K562 (cell line): ENCODE results near the gene JADE2. TPM values are rescaled to one million over a fixed set of nuclear protein-coding genes. Genes with fewer than 3 reads are reported as not detected.

Experiments
- ATAC-seq: fragments of 200-7000 bp; cut with Tn5 transposase; 3 replicates; pipeline ENCODE4 v1.9.1; 2020; ENCODE audit warnings: moderate library complexity
- BruUV-seq: library from RNA; stranded (reverse); fragments of 400-500 nt; replicated peaks from 2 replicates; lab custom pipeline; 2021; lab: Mats Ljungman, UMichigan
- CTCF ChIA-PET: fragments of 300-600 bp; formaldehyde crosslinking; extraction: SDS; loops from one replicate; lab custom pipeline; 2021; ENCODE audit warnings: low intra/inter-chr PET ratio; lab: Yijun Ruan, JAX
- POLR2A ChIA-PET: fragments of 300-600, 350-650 bp; sonication (Branson Sonifier 250); formaldehyde crosslinking; extraction: SDS; loops from one replicate; lab custom pipeline; 2021; ENCODE audit warnings: antibody characterized with exemption, inconsistent platforms; lab: Yijun Ruan, JAX
- DNase-seq, 4 experiments: peaks; one replicate each; pipeline versions ENCODE4 v3.0.0 to v3.0.0-alpha.2; 2011 to 2018; ENCODE audit warnings: low spot score in 3 of 4, mixed read lengths in 3 of 4; ENCODE audit errors: extremely low read depth in 1 of 4
- FAIRE-seq: peaks from 2 replicates; lab custom pipeline; 2011; peaks lifted over from hg19 to GRCh38; lab: Jason Lieb, UNC
- H2AFZ ChIP-seq: 2 replicates; pipeline ENCODE4 v1.6.0; 2011; ENCODE audit warnings: low read depth, low read length, control low read depth, inconsistent platforms
- H3K27ac ChIP-seq: fragments of 200-600 bp; 3 replicates; pipeline ENCODE4 v1.8.0; 2011; ENCODE audit warnings: low read depth, mild to moderate bottlenecking, control low read depth, inconsistent platforms, low read length, moderate library complexity, mixed read lengths; ENCODE audit errors: extremely low read depth
- H3K27me3 ChIP-seq, 2 experiments: fragments of 300-600 bp in 1 of 2; 2 replicates in 1 of 2; 3 replicates in 1 of 2; pipeline versions ENCODE4 v1.6.0 to v1.8.0; 2011; ENCODE audit warnings: inconsistent platforms in 2 of 2, low read length in 2 of 2, mild to moderate bottlenecking in 1 of 2, mixed read lengths in 1 of 2, moderate library complexity in 1 of 2; ENCODE audit not compliant: control insufficient read depth in 2 of 2, insufficient read depth in 2 of 2
- H3K36me3 ChIP-seq: fragments of 300-600 bp; 3 replicates; pipeline ENCODE4 v1.8.0; 2011; ENCODE audit warnings: mild to moderate bottlenecking, low read length, inconsistent platforms; ENCODE audit not compliant: control insufficient read depth, insufficient read depth
- H3K4me1 ChIP-seq, 2 experiments: fragments of 200-600 bp in 1 of 2; replicated peaks in 1 of 2; 2 replicates in 1 of 2; 3 replicates in 1 of 2; pipeline versions ENCODE4 v1.5.1 to v1.8.0; 2011; ENCODE audit warnings: inconsistent platforms in 2 of 2, low read length in 2 of 2, mild to moderate bottlenecking in 1 of 2, mixed read lengths in 1 of 2, moderate library complexity in 1 of 2; ENCODE audit not compliant: control insufficient read depth in 2 of 2, insufficient read depth in 2 of 2
- H3K4me2 ChIP-seq: 2 replicates; pipeline ENCODE4 v1.6.1; 2011; ENCODE audit warnings: low read length, control low read depth, inconsistent platforms, mixed read lengths; ENCODE audit not compliant: insufficient read depth
- H3K4me3 ChIP-seq: fragments of 200-600 bp; sonication (generic), shearing (Covaris generic); 2 replicates; pipeline ENCODE4 v1.5.1; 2016; ENCODE audit warnings: control low read depth, inconsistent platforms
- H3K79me2 ChIP-seq: fragments of 200-600 bp; 3 replicates; pipeline ENCODE4 v1.8.0; 2011; ENCODE audit warnings: low read length, inconsistent platforms; ENCODE audit not compliant: control insufficient read depth, insufficient read depth
- H3K9ac ChIP-seq, 2 experiments: 2 replicates each; pipeline versions ENCODE4 v1.6.0 to v1.6.1; 2011; ENCODE audit warnings: low read depth in 2 of 2, low read length in 2 of 2, control low read depth in 1 of 2, inconsistent platforms in 1 of 2, mild to moderate bottlenecking in 1 of 2, mixed read lengths in 1 of 2; ENCODE audit not compliant: insufficient read depth in 1 of 2
- H3K9me1 ChIP-seq: one replicate; pipeline ENCODE4 v1.6.0; 2011; ENCODE audit warnings: inconsistent platforms, mild to moderate bottlenecking, low read length, moderate library complexity; ENCODE audit not compliant: control insufficient read depth, insufficient read depth
- H3K9me3 ChIP-seq: replicated peaks from 2 replicates; pipeline ENCODE4 v1.5.1; 2011; ENCODE audit warnings: low read depth, low read length, inconsistent platforms; ENCODE audit not compliant: control insufficient read depth, insufficient read depth
- H4K20me1 ChIP-seq: replicated peaks from 2 replicates; pipeline ENCODE4 v1.6.1; 2011; ENCODE audit warnings: low read length, inconsistent platforms, mixed read lengths; ENCODE audit not compliant: control insufficient read depth, insufficient read depth
- ATF3 ChIP-seq, 2 experiments: fragments of 450-650 bp in 1 of 2; sonication (generic) in 1 of 2; formaldehyde crosslinking in 1 of 2; IDR thresholded peaks in 1 of 2; conservative IDR thresholded peaks in 1 of 2; 2 replicates each; pipeline versions ENCODE4 v1.6.1 to v1.8.1; 2016 to 2023; ENCODE audit warnings: mild to moderate bottlenecking in 2 of 2, moderate library complexity in 2 of 2, inconsistent platforms in 1 of 2, missing genetic modification reagents in 1 of 2
- BACH1 ChIP-seq: fragments of 200-800 bp; sonication (Bioruptor generic); IDR thresholded peaks from 2 replicates; pipeline ENCODE4 v1.6.1; 2016; ENCODE audit warnings: missing genetic modification characterization, missing compliant biosample characterization
- ESRRA ChIP-seq: fragments of 450-650 bp; IDR thresholded peaks from 2 replicates; pipeline ENCODE4 v1.6.1; 2014; ENCODE audit warnings: low read depth, mild to moderate bottlenecking, moderate library complexity, borderline replicate concordance
- FOXJ3 ChIP-seq: sonication (generic); formaldehyde crosslinking; IDR thresholded peaks from 2 replicates; pipeline ENCODE4 v1.4.0; 2020; ENCODE audit warnings: mild to moderate bottlenecking, missing genetic modification reagents
- JUNB ChIP-seq: fragments of 450-650 bp; formaldehyde crosslinking; conservative IDR thresholded peaks from 2 replicates; pipeline ENCODE4 v1.4.0; 2020; ENCODE audit warnings: mild to moderate bottlenecking
- KDM5B ChIP-seq: fragments of 200-600 bp; sonication (generic); IDR thresholded peaks from 2 replicates; pipeline ENCODE4 v1.6.1; 2012; ENCODE audit warnings: low read depth, mild to moderate bottlenecking, moderate library complexity, low read length, control low read depth, inconsistent platforms; ENCODE audit not compliant: insufficient replicate concordance
- NFIC ChIP-seq: fragments of 450-650 bp; IDR thresholded peaks from 2 replicates; pipeline ENCODE4 v1.6.1; 2017; ENCODE audit warnings: mild to moderate bottlenecking, inconsistent platforms
- NR1H2 ChIP-seq: sonication (generic); formaldehyde crosslinking; IDR thresholded peaks from 2 replicates; pipeline ENCODE4 v1.4.0; 2020; ENCODE audit warnings: mild to moderate bottlenecking, missing genetic modification reagents
- PHB ChIP-seq: fragments of 250-450 bp; sonication (Bioruptor Pico); IDR thresholded peaks from 2 replicates; pipeline ENCODE4 v1.5.0; 2021
- POLR2A ChIP-seq: fragments of 450-650 bp; conservative IDR thresholded peaks from 2 replicates; pipeline ENCODE4 v1.6.1; 2016
- POLR2G ChIP-seq: fragments of 200-400 bp; formaldehyde crosslinking; IDR thresholded peaks from 2 replicates; pipeline ENCODE4 v1.6.1; 2017; ENCODE audit warnings: low read depth, mild to moderate bottlenecking, antibody characterized with exemption, low read length, moderate library complexity
- XRCC5 ChIP-seq: fragments of 200-400 bp; formaldehyde crosslinking; IDR thresholded peaks from 2 replicates; pipeline ENCODE4 v1.6.1; 2017; ENCODE audit warnings: low read depth, mild to moderate bottlenecking, low read length
- ZEB2 ChIP-seq: fragments of 450-650 bp; IDR thresholded peaks from 2 replicates; pipeline ENCODE4 v1.6.1; 2016
- ZFP36 ChIP-seq: fragments of 150-350 bp; IDR thresholded peaks from 2 replicates; pipeline ENCODE4 v1.6.1; 2018; ENCODE audit warnings: low read length, low read depth; ENCODE audit not compliant: partially characterized antibody
- ZFP91 ChIP-seq: sonication (generic); formaldehyde crosslinking; IDR thresholded peaks from 2 replicates; pipeline ENCODE4 v1.8.0; 2022; ENCODE audit warnings: mild to moderate bottlenecking, missing genetic modification reagents
- ZNF224 ChIP-seq: sonication (generic); formaldehyde crosslinking; IDR thresholded peaks from 2 replicates; pipeline ENCODE4 v1.8.0; 2022; ENCODE audit warnings: mild to moderate bottlenecking, missing genetic modification reagents
- ZNF41 ChIP-seq: fragments of 250-450 bp; sonication (Bioruptor Pico); conservative IDR thresholded peaks from 2 replicates; pipeline ENCODE4 v1.4.0; 2020; ENCODE audit warnings: mild to moderate bottlenecking
- WGBS: fragments of 100-300 bp; shearing (Covaris generic); methylation state at CpG from one replicate; pipeline ENCODE4 v1.1.6; 2016; ENCODE audit warnings: low coverage, mixed read lengths; ENCODE audit not compliant: insufficient coverage; ENCODE audit errors: missing lambda C conversion rate; 5-methylcytosine and 5-hydroxymethylcytosine counted together
- in situ Hi-C: fragments of 300-500 bp; cut with MboI; formaldehyde crosslinking; loops from 4 replicates; pipeline ENCODE4 v1.15.0; 2018; ENCODE audit warnings: inconsistent platforms, mixed read lengths
- intact Hi-C: fragments of 100-400 bp; cut with micrococcal nuclease; formaldehyde crosslinking; loops from 2 replicates; pipeline ENCODE4 v1.14.2; 2022
- polyA plus RNA-seq, 8 experiments: library from polyadenylated mRNA; depleted of rRNA in 4 of 8; stranded (reverse) in 5 of 8; unstranded in 3 of 8; fragments of >200 nt; fragmentation: Nextera tagmentation in 2 of 8; fragmentation: Illumina TruSeq in 1 of 8; extraction: Ambion mirVana in 2 of 8; extraction: Trizol in 1 of 8; gene quantifications; 2 replicates each; pipeline versions ENCODE4 v1.2.1 to v1.2.3, GENCODE V29; 2011 to 2014; ENCODE audit warnings: inconsistent platforms in 1 of 8, missing spikeins in 1 of 8
- total RNA-seq, 7 experiments: library from RNA; depleted of rRNA in 6 of 7; stranded (reverse); fragments of >200 nt in 6 of 7; fragmentation: Illumina TruSeq in 2 of 7; extraction: Trizol in 2 of 7; gene quantifications; 2 replicates each; pipeline versions ENCODE4 v1.2.1 to v1.2.3, GENCODE V29; 2011 to 2021; ENCODE audit warnings: low replicate concordance in 1 of 7
- TF ChIP-seq, protein P1 (sequence below), 3 experiments: IDR thresholded peaks in 2 of 3; conservative IDR thresholded peaks in 1 of 3; 2 replicates each; pipeline ENCODE4 v1.5.1; 2011 to 2012; ENCODE audit warnings: low read length in 3 of 3, mild to moderate bottlenecking in 3 of 3, control low read depth in 2 of 3, improper control_type of control experiment in 1 of 3, inconsistent platforms in 1 of 3, low read depth in 1 of 3, mixed read lengths in 1 of 3, moderate library complexity in 1 of 3; ENCODE audit not compliant: insufficient read depth in 2 of 3
- TF ChIP-seq, protein P2 (sequence below): sonication (generic); formaldehyde crosslinking; IDR thresholded peaks from 2 replicates; pipeline ENCODE4 v1.8.0; 2022; ENCODE audit warnings: missing genetic modification reagents, mild to moderate bottlenecking, moderate library complexity, borderline replicate concordance

Gene JADE2
- total and polyA plus RNA-seq, 9 of the 15 experiments (the other 6 are each of a cell fraction or from before 2014, with no cell fraction given): 0.50 to 23.3 (median 9.1) TPM

- ATAC-seq (peak; percentile 84), FAIRE-seq (peak; percentile 82), DNase-seq (peak; percentile 32 to 50 (median 48))
- Histone ChIP-seq H3K9ac (no peak overlapping the region), H3K4me2 (no peak overlapping the region), H3K9me3 (no peaks in the 10 kb centered on the region; the same call in 1 of the 2 replicates), H2AFZ (peak overlapping the region; percentile 37; the same call in 1 of the 2 replicates), H3K4me1 (peaks cover 0 to 7% of the 10 kb centered on the region in 2 experiments; a peak in 1 of 5 replicates), H3K79me2 (no peaks in the 10 kb centered on the region), H3K36me3 (peaks cover 61% of the 10 kb centered on the region; the same call in 2 of the 3 replicates), H3K4me3 (no peak overlapping the region), H3K9me1 (peaks cover 2% of the 10 kb centered on the region), H3K27ac (no peak overlapping the region; the same call in 2 of the 3 replicates), H3K27me3 (no peaks in the 10 kb centered on the region; a peak in 1 of 5 replicates), H4K20me1 (no peaks in the 10 kb centered on the region)
- in situ Hi-C loops: no loop called here
- intact Hi-C loops: no loop called here
- ChIA-PET CTCF (no interaction called here), POLR2A (interaction anchor here (0.6 kb wide), 1 partner anchor 17 kb away, joined by 3 read pairs; no protein-coding TSS in a partner anchor)
- WGBS: 66% methylated on average over 9 of the region's 9 CpGs
- no TSS peak for BruUV-seq
- TF ChIP-seq, protein P1, sequence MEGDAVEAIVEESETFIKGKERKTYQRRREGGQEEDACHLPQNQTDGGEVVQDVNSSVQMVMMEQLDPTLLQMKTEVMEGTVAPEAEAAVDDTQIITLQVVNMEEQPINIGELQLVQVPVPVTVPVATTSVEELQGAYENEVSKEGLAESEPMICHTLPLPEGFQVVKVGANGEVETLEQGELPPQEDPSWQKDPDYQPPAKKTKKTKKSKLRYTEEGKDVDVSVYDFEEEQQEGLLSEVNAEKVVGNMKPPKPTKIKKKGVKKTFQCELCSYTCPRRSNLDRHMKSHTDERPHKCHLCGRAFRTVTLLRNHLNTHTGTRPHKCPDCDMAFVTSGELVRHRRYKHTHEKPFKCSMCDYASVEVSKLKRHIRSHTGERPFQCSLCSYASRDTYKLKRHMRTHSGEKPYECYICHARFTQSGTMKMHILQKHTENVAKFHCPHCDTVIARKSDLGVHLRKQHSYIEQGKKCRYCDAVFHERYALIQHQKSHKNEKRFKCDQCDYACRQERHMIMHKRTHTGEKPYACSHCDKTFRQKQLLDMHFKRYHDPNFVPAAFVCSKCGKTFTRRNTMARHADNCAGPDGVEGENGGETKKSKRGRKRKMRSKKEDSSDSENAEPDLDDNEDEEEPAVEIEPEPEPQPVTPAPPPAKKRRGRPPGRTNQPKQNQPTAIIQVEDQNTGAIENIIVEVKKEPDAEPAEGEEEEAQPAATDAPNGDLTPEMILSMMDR (IDR thresholded peaks at IDR 0.05 in 2 of 3, conservative IDR thresholded peaks at IDR 0.05 in 1 of 3; ENCODE audit: insufficient read depth in 2 of 3, low read depth in 1 of 3, low read length in 3 of 3): peak; percentile 32 to 55 (median 46); a peak in 5 of 6 replicates
- no peak for TF ChIP-seq ZFP91
- TF ChIP-seq POLR2A: no peak
- no peak for TF ChIP-seq XRCC5
- TF ChIP-seq KDM5B: no peak
- peak; percentile 66 for TF ChIP-seq NFIC
- TF ChIP-seq BACH1 (tag): no peak
- TF ChIP-seq ESRRA: no peak
- no peak for TF ChIP-seq ZEB2
- TF ChIP-seq ZNF224 (CRISPR knock-in tag): no peak
- TF ChIP-seq ATF3 (IDR thresholded peaks at IDR 0.05): no peak
- TF ChIP-seq ATF3 (CRISPR knock-in tag; conservative IDR thresholded peaks at IDR 0.05): no peak
- no peak for TF ChIP-seq ZFP36
- TF ChIP-seq, protein P2, sequence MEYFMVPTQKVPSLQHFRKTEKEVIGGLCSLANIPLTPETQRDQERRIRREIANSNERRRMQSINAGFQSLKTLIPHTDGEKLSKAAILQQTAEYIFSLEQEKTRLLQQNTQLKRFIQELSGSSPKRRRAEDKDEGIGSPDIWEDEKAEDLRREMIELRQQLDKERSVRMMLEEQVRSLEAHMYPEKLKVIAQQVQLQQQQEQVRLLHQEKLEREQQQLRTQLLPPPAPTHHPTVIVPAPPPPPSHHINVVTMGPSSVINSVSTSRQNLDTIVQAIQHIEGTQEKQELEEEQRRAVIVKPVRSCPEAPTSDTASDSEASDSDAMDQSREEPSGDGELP (CRISPR knock-in tag): no peak
- TF ChIP-seq PHB (CRISPR knock-in tag): no peak
- no peak for TF ChIP-seq FOXJ3 (CRISPR knock-in tag)
- TF ChIP-seq POLR2G: no peak
- no peak for TF ChIP-seq NR1H2 (CRISPR knock-in tag)
- no peak for TF ChIP-seq ZNF41 (CRISPR knock-in tag)
- TF ChIP-seq JUNB: no peak
These were observed 36.4 kb downstream of the JADE2 start for GRCh38 chr5:134561871-134562296.
